H9 (cell line): ENCODE results near the gene SHISA9. TPM values are rescaled to one million over a fixed set of nuclear protein-coding genes. Genes with fewer than 3 reads are reported as not detected.

Experiments used
- DNase-seq: peaks from one replicate; pipeline ENCODE4 v3.0.0-alpha.2; 2017
- H2AFZ ChIP-seq: one replicate; pipeline ENCODE4 v1.6.1; 2013; ENCODE audit warnings: mild to moderate bottlenecking, low read length, control low read depth, moderate library complexity
- H2AK5ac ChIP-seq: 2 replicates; pipeline ENCODE4 v1.6.1; 2013; ENCODE audit warnings: low read length, control low read depth, mixed read lengths; ENCODE audit not compliant: insufficient read length
- H2BK120ac ChIP-seq: one replicate; pipeline ENCODE4 v1.6.1; 2013; ENCODE audit warnings: low read depth, mild to moderate bottlenecking, low read length, control low read depth, inconsistent platforms; ENCODE audit not compliant: poor library complexity, severe bottlenecking
- H2BK12ac ChIP-seq: 2 replicates; pipeline ENCODE4 v1.6.1; 2013; ENCODE audit warnings: low read length, control low read depth, mixed read lengths, low read depth; ENCODE audit not compliant: insufficient read length
- H2BK15ac ChIP-seq: 2 replicates; pipeline ENCODE4 v1.6.1; 2013; ENCODE audit warnings: low read depth, low read length, control low read depth
- H2BK20ac ChIP-seq: one replicate; pipeline ENCODE4 v1.6.1; 2013; ENCODE audit warnings: low read depth, mild to moderate bottlenecking, low read length, control low read depth, inconsistent platforms; ENCODE audit not compliant: poor library complexity, severe bottlenecking
- H2BK5ac ChIP-seq: 2 replicates; pipeline ENCODE4 v1.6.1; 2013; ENCODE audit warnings: low read length, control low read depth, mixed read lengths; ENCODE audit not compliant: insufficient read length
- H3K14ac ChIP-seq: 2 replicates; pipeline ENCODE4 v1.6.1; 2013; ENCODE audit warnings: low read length, control low read depth; ENCODE audit not compliant: insufficient read depth
- H3K18ac ChIP-seq: 2 replicates; pipeline ENCODE4 v1.6.1; 2013; ENCODE audit warnings: low read depth, mild to moderate bottlenecking, mixed read lengths, low read length, control low read depth; ENCODE audit not compliant: insufficient read length
- H3K23ac ChIP-seq: 2 replicates; pipeline ENCODE4 v1.6.1; 2013; ENCODE audit warnings: low read length, control low read depth, mixed read lengths, low read depth; ENCODE audit not compliant: insufficient read length
- H3K23me2 ChIP-seq: 2 replicates; pipeline ENCODE4 v1.6.1; 2013; ENCODE audit warnings: low read depth, mild to moderate bottlenecking, mixed read lengths, low read length, control low read depth; ENCODE audit not compliant: insufficient read length, poor library complexity, severe bottlenecking
- H3K27ac ChIP-seq: 2 replicates; pipeline ENCODE4 v1.5.1; 2013; ENCODE audit warnings: low read length, control low read depth, mixed read lengths, low read depth; ENCODE audit not compliant: insufficient read length
- H3K27me3 ChIP-seq: 2 replicates; pipeline ENCODE4 v1.6.1; 2013; ENCODE audit warnings: low read length, control low read depth, inconsistent platforms; ENCODE audit not compliant: insufficient read depth
- H3K4ac ChIP-seq: 2 replicates; pipeline ENCODE4 v1.6.1; 2013; ENCODE audit warnings: low read depth, mild to moderate bottlenecking, control low read depth, inconsistent platforms, low read length, moderate library complexity
- H3K4me1 ChIP-seq: 2 replicates; pipeline ENCODE4 v1.6.1; 2013; ENCODE audit warnings: low read length, control low read depth, inconsistent platforms; ENCODE audit not compliant: insufficient read depth
- H3K4me2 ChIP-seq: 2 replicates; pipeline ENCODE4 v1.6.1; 2013; ENCODE audit warnings: low read length, control low read depth, mixed read lengths; ENCODE audit not compliant: insufficient read length, insufficient read depth
- H3K56ac ChIP-seq: 2 replicates; pipeline ENCODE4 v1.6.1; 2013; ENCODE audit warnings: low read depth, mild to moderate bottlenecking, mixed read lengths, low read length, control low read depth; ENCODE audit not compliant: insufficient read length
- H3K79me1 ChIP-seq: 2 replicates; pipeline ENCODE4 v1.6.1; 2013; ENCODE audit warnings: low read depth, mild to moderate bottlenecking, moderate library complexity, low read length, control low read depth, inconsistent platforms; ENCODE audit not compliant: insufficient read depth, poor library complexity, severe bottlenecking
- H3K79me2 ChIP-seq: 2 replicates; pipeline ENCODE4 v1.6.1; 2013; ENCODE audit warnings: low read length, control low read depth, inconsistent platforms; ENCODE audit not compliant: insufficient read depth
- H3K9ac ChIP-seq: 2 replicates; pipeline ENCODE4 v1.6.1; 2013; ENCODE audit warnings: low read length, control low read depth, mixed read lengths; ENCODE audit not compliant: insufficient read length; ENCODE audit errors: extremely low read depth
- H3K9me3 ChIP-seq: one replicate; pipeline ENCODE4 v1.6.1; 2013; ENCODE audit warnings: low read depth, low read length, inconsistent platforms; ENCODE audit not compliant: control insufficient read depth
- H3T11ph ChIP-seq: one replicate; pipeline ENCODE4 v1.6.1; 2013; ENCODE audit warnings: mild to moderate bottlenecking, low read length, control low read depth, inconsistent platforms
- H4K20me1 ChIP-seq: one replicate; pipeline ENCODE4 v1.6.1; 2013; ENCODE audit not compliant: control insufficient read depth, insufficient read length, insufficient read depth
- H4K5ac ChIP-seq: 2 replicates; pipeline ENCODE4 v1.6.1; 2013; ENCODE audit warnings: low read depth, mild to moderate bottlenecking, mixed read lengths, low read length, control low read depth; ENCODE audit not compliant: insufficient read length
- H4K8ac ChIP-seq: replicated peaks from 2 replicates; pipeline ENCODE4 v1.6.1; 2013; ENCODE audit warnings: low read length, control low read depth, mixed read lengths, low read depth; ENCODE audit not compliant: insufficient read length
- H4K91ac ChIP-seq: 2 replicates; pipeline ENCODE4 v1.6.1; 2013; ENCODE audit warnings: low read depth, mild to moderate bottlenecking, moderate library complexity, mixed read lengths, low read length, control low read depth; ENCODE audit not compliant: insufficient read length
- H3K27ac Mint-ChIP-seq, 3 experiments: 2 replicates in 2 of 3; 3 replicates in 1 of 3; pipeline ENCODE4 v1.8.0; 2020 to 2021; ENCODE audit warnings: mixed read lengths in 3 of 3, mild to moderate bottlenecking in 1 of 3, moderate library complexity in 1 of 3
- H3K27me3 Mint-ChIP-seq: 2 replicates; pipeline ENCODE4 v1.8.0; 2021; ENCODE audit warnings: low read depth, mild to moderate bottlenecking, moderate library complexity, mixed read lengths
- H3K36me3 Mint-ChIP-seq, 3 experiments: 2 replicates in 2 of 3; 3 replicates in 1 of 3; pipeline ENCODE4 v1.8.0; 2020 to 2021; ENCODE audit warnings: low read depth in 3 of 3, mixed read lengths in 3 of 3; ENCODE audit not compliant: insufficient read depth in 1 of 3
- H3K4me1 Mint-ChIP-seq, 2 experiments: 2 replicates each; pipeline ENCODE4 v1.8.0; 2020; ENCODE audit warnings: mixed read lengths in 2 of 2
- H3K4me3 Mint-ChIP-seq, 2 experiments: 2 replicates in 1 of 2; 3 replicates in 1 of 2; pipeline ENCODE4 v1.8.0; 2020 to 2021; ENCODE audit warnings: mild to moderate bottlenecking in 2 of 2, mixed read lengths in 2 of 2, moderate library complexity in 1 of 2
- H3K9me3 Mint-ChIP-seq, 2 experiments: 2 replicates in 1 of 2; 3 replicates in 1 of 2; pipeline ENCODE4 v1.8.0; 2020; ENCODE audit warnings: mild to moderate bottlenecking in 2 of 2, mixed read lengths in 2 of 2, moderate library complexity in 1 of 2
- WGBS: extraction: QIAGEN DNeasy Blood & Tissue Kit; methylation state at CpG from one replicate; pipeline ENCODE4 v1.1.7; 2013; ENCODE audit warnings: missing lambda C conversion rate, low lambda C conversion rate, mixed read lengths; ENCODE audit not compliant: insufficient read length; ENCODE audit errors: extremely low coverage; 5-methylcytosine and 5-hydroxymethylcytosine counted together
- total RNA-seq: library from RNA; stranded (reverse); gene quantifications from 2 replicates; pipeline ENCODE4 v1.2.1, GENCODE V29; 2021
- TF ChIP-seq, protein P1 (sequence below): fragments of 200-600 bp; sonication (generic); conservative IDR thresholded peaks from 3 replicates; pipeline ENCODE4 v1.8.0; 2021; ENCODE audit warnings: antibody characterized with exemption, mild to moderate bottlenecking

The SHISA9 gene
- total RNA-seq, 1 experiment from 2014 or later: 7.0 TPM

DNA sequence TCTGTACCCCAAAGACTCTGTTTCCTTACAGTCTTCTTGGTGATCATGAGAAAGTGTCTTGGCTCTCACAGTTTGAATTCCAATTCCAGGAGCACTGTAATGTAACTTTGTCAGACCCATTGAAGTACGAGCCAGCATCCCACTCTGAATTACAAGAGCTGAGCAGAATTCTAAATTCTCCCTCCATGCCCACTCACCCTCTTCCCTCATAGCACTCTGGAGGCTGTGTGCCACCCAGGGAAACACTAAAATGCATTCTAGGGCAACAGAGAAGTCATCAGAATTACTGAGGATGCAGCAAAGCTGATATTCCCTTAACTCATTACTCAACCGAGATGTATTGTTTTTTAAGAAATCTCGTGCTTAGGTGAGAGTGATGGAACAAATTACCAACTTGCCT lies 154.1 kb downstream of the SHISA9 start:
- H3K14ac ChIP-seq: no peak overlapping the region
- Mint-ChIP-seq H3K4me3 (no peak overlapping the region), H3K36me3 (peaks cover 0 to 8% (median 0%) of the 10 kb centered on the region in 3 experiments; a peak in 1 of 7 replicates), H3K9me3 (peaks cover under 1 to 2% of the 10 kb centered on the region in 2 experiments; a peak in 3 of 5 replicates), H3K27me3 (no peaks in the 10 kb centered on the region), H3K4me1 (peaks cover 4 to 18% of the 10 kb centered on the region in 2 experiments; a peak in 3 of 4 replicates), H3K27ac (no peak overlapping the region; a peak in 1 of 7 replicates)
- no peak overlapping the region for H3K27ac ChIP-seq
- H3K4me1 ChIP-seq: peaks cover 5% of the 10 kb centered on the region; the same call in 1 of the 2 replicates
- no peaks in the 10 kb centered on the region for H4K20me1 ChIP-seq
- H3K9me3 ChIP-seq: no peaks in the 10 kb centered on the region
- no peak overlapping the region for H3K23ac ChIP-seq
- H3K18ac ChIP-seq: no peak overlapping the region
- H3T11ph ChIP-seq: no peak overlapping the region
- H3K4me2 ChIP-seq: no peak overlapping the region
- no peak overlapping the region for H2BK12ac ChIP-seq
- H3K27me3 ChIP-seq: no peaks in the 10 kb centered on the region
- H2AFZ ChIP-seq: no peak overlapping the region
- no peaks in the 10 kb centered on the region; the same call in 1 of the 2 replicates for H3K79me2 ChIP-seq
- H3K56ac ChIP-seq: no peak overlapping the region
- no peak overlapping the region for H2BK5ac ChIP-seq
- H4K91ac ChIP-seq: no peak overlapping the region
- TF ChIP-seq, protein P1, sequence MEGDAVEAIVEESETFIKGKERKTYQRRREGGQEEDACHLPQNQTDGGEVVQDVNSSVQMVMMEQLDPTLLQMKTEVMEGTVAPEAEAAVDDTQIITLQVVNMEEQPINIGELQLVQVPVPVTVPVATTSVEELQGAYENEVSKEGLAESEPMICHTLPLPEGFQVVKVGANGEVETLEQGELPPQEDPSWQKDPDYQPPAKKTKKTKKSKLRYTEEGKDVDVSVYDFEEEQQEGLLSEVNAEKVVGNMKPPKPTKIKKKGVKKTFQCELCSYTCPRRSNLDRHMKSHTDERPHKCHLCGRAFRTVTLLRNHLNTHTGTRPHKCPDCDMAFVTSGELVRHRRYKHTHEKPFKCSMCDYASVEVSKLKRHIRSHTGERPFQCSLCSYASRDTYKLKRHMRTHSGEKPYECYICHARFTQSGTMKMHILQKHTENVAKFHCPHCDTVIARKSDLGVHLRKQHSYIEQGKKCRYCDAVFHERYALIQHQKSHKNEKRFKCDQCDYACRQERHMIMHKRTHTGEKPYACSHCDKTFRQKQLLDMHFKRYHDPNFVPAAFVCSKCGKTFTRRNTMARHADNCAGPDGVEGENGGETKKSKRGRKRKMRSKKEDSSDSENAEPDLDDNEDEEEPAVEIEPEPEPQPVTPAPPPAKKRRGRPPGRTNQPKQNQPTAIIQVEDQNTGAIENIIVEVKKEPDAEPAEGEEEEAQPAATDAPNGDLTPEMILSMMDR: no peak
- no peaks in the 10 kb centered on the region for H3K23me2 ChIP-seq
- no peak overlapping the region for H3K4ac ChIP-seq
- no peak overlapping the region for H4K5ac ChIP-seq
- H3K9ac ChIP-seq: no peak overlapping the region
- no peak overlapping the region for H2BK15ac ChIP-seq
- H2BK120ac ChIP-seq: no peak overlapping the region
- no peaks in the 10 kb centered on the region for H3K79me1 ChIP-seq
- H2AK5ac ChIP-seq: no peak overlapping the region
- WGBS: no CpG with 5 or more reads among the region's 3 CpGs
- no peak overlapping the region for H4K8ac ChIP-seq
- H2BK20ac ChIP-seq: no peak overlapping the region
- no peak for DNase-seq
